ENCODE data around the gene PABPC1L. TPM values are rescaled to one million over a fixed set of nuclear protein-coding genes. Genes with fewer than 3 reads are reported as not detected.

PABPC1L gene
- total and polyA plus RNA-seq, 7 donors: 1.1 to 22.9 (median 4.4) TPM

DNA sequence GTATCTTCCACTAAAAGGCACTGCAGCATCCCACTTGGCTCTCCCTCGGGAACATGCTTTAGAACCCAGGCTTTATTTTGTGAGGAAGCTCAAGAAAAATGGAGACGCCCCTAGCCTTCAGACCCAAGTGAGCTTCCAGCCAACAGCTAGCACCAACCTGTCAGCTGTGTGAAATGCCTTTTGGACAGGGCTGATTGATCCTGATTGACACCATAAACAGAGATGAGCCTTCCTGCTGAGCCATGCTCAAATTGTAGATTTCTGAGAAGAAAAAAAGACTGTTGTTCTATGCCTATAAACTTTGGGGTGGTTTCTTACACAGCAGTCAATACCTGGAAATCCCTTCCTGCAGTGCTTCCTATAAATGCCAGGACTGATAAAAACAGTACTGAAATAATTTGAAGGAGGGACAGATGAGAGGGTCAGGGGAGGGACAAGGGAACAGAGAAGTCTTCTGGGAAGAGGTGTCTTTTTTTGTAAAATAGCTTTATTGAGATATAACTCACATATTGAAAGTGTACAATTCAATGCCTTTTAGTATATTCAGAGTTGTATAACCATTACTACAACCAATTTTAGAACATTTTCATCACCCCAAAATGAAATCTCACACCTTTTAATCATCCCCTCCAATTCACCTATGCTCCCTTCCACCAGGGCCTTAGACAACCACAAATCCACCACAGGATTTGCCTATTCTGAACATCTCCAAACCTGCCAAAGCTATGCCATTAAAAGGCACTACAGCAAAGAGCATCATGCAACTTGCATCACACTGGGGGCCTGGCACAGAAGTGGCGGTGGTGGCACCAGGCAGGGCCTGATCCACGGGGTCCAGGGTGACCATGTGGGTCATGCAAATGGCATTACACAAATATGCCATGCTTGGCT lies 53.7 kb downstream of the PABPC1L start:
- Histone ChIP-seq H3K4me3 (no peak overlapping the region), H3K9me3 (no peaks in the 10 kb centered on the region), H3K36me3 (no peaks in the 10 kb centered on the region), H3K4me1 (peaks cover 0 to 44% (median 35%) of the 10 kb centered on the region in 4 donors), H3K27me3 (no peaks in the 10 kb centered on the region), H3K27ac (no peak overlapping the region)
- intact Hi-C loops (cut with DNase I): loop anchor here (5.0 to 10.0 kb wide), 3 partner anchors 76 to 489 kb away; partner anchors contain the start of genes DBNDD2, TTPAL and YWHAB
- WGBS, 2 donors: 77 to 87% methylated on average over 4 of the region's 4 CpGs
- no peak for DNase-seq
- TF ChIP-seq, protein P1, sequence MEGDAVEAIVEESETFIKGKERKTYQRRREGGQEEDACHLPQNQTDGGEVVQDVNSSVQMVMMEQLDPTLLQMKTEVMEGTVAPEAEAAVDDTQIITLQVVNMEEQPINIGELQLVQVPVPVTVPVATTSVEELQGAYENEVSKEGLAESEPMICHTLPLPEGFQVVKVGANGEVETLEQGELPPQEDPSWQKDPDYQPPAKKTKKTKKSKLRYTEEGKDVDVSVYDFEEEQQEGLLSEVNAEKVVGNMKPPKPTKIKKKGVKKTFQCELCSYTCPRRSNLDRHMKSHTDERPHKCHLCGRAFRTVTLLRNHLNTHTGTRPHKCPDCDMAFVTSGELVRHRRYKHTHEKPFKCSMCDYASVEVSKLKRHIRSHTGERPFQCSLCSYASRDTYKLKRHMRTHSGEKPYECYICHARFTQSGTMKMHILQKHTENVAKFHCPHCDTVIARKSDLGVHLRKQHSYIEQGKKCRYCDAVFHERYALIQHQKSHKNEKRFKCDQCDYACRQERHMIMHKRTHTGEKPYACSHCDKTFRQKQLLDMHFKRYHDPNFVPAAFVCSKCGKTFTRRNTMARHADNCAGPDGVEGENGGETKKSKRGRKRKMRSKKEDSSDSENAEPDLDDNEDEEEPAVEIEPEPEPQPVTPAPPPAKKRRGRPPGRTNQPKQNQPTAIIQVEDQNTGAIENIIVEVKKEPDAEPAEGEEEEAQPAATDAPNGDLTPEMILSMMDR (IDR thresholded peaks at IDR 0.05): no peak
- TF ChIP-seq EP300 (IDR thresholded peaks at IDR 0.05): no peak

DNA sequence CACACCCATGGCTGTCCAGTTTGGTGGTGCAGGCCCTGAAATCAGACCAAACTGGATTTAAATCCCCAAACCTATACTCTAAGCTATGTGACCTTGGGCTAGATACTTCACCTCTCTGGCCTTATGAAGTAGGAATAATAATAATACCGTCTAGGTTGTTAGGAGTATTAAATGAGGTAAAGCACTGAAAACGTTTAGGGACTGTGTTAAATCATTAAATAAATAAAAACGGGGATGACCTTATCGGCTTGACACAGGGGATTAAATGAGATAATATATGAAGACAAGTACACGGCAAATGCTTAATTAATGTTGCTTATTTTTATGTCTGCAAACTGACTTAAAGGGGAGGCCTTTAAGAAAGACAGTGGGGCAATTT lies 55.8 kb downstream of the PABPC1L start:
- Histone ChIP-seq H3K27me3 (no peaks in the 10 kb centered on the region), H3K36me3 (no peaks in the 10 kb centered on the region), H3K9me3 (no peaks in the 10 kb centered on the region), H3K27ac (peak overlapping the region; percentile 83 to 85 (median 85)), H3K4me1 (peaks cover 0 to 44% (median 32%) of the 10 kb centered on the region in 4 donors), H3K4me3 (peak overlapping the region; percentile 59 to 82 (median 80))
- TF ChIP-seq EP300 (IDR thresholded peaks at IDR 0.05) (no peak), POLR2A (IDR thresholded peaks at IDR 0.05) (no peak), POLR2AphosphoS5 (IDR thresholded peaks at IDR 0.05) (no peak)
- TF ChIP-seq, protein P1 (IDR thresholded peaks at IDR 0.05): no peak
- 23 to 52% methylated on average over 5 of the region's 5 CpGs for WGBS, 2 donors
- DNase-seq: no peak
- intact Hi-C loops (cut with DNase I): loop anchor here (10.0 kb wide), 2 partner anchors 439 to 491 kb away; partner anchors contain the start of genes DBNDD2 and TTPAL

DNA sequence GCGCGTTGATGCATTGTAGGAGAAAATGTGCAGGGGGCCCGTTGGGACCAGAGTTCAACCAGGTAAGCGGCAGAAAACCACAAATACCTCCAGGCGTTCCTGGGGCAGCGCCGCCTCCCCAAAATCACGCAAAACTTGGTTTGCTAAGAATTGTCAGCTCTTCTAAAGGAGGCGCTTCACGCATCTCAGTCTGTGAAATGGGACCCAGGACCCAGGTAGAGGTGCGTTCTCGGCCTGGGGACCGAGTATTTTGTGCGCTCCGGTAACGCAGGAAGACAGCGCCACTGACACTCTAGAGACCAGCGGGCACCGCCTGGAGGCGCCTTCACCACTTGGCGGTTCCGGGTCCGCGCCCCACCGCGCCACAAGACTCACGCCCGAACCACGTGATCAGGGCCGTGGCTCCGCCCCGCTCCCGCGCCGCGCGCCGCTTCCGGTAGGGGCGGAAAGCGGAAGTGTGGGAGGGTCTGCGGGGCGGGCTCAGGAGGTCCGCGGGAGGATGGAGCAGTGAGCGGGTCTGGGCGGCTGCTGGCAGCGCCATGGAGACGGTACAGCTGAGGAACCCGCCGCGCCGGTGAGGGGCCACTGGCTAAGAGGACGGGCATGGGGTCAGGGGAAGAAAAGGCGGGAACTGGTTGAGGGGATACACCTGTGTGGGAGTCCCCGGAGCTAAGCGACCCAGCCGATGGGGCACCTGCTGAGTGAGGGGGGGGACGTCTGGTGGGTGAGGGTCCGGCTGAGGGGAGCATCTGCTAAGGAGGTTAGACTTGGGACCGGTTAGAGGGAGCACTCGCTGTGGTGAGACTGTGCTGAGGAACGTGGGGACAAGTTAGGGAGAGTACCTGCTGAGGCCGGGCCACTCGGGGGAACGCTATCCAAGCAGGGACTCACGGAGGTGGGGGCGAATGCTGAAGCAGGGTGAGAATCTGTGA lies 56.4 kb downstream of the PABPC1L start, which contains the start of gene STK4:
Gene STK4 (plus strand): TSS at position 483 of the 932 bp plus-strand sequence. CDS start 57 bp downstream, at position 540.
- Histone ChIP-seq H3K4me1 (peaks cover 0 to 40% (median 32%) of the 10 kb centered on the region in 4 donors), H3K27ac (peak within 1 kb of the TSS; percentile 83 to 85 (median 85)), H3K27me3 (no peaks in the 10 kb centered on the region), H3K4me3 (peak within 1 kb of the TSS; percentile 59 to 82 (median 80)), H3K9me3 (no peaks in the 10 kb centered on the region), H3K36me3 (no peaks in the 10 kb centered on the region)
- peak; percentile 95 for DNase-seq
- intact Hi-C loops (cut with DNase I): loop anchor here (10.0 kb wide), 2 partner anchors 439 to 491 kb away; partner anchors contain the start of genes DBNDD2 and TTPAL
- TF ChIP-seq POLR2A (IDR thresholded peaks at IDR 0.05) (peak; percentile 83 to 91), POLR2AphosphoS5 (IDR thresholded peaks at IDR 0.05) (peak; percentile 91 to 98 (median 96)), EP300 (IDR thresholded peaks at IDR 0.05) (peak in 1 of 4 donors; percentile 65)
- TF ChIP-seq, protein P1 (IDR thresholded peaks at IDR 0.05): peak; percentile 15 to 47 (median 42)
- WGBS, 2 donors: 1% methylated on average over 68 of the region's 68 CpGs

DNA sequence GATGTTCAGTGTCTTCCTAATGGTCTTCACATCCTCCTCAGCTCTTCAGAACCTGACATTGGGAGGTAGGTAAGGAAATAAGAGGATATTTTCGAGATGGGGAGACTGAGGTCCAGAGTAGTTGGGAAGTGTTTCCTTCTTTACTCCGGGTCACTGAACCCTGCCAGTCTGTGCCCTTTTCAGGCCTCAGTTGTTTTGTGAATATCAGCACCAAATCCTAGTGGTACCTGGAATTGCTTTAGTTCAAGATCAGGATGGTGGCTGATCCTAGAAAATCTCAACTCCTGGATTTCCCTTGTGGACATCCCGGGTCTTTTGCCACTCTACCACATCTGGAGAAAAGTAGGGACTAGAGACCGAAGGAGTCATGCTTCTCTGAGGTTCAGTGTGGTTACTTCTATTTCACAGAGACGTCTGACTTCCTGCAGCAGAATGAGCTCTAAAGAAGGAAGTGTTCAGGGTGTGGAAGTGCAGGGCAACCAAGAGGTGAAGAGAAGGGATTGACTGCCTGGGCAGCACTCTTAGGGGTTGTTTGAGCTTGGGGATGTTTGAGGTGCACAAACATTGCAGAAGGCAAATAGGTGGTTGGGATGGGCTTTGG lies 57.4 kb downstream of the PABPC1L start:
- WGBS, 2 donors: 6 to 19% methylated on average over 5 of the region's 5 CpGs
- Histone ChIP-seq H3K4me1 (peaks cover 0 to 40% (median 32%) of the 10 kb centered on the region in 4 donors), H3K27ac (peak overlapping the region; percentile 83 to 85 (median 85)), H3K27me3 (no peaks in the 10 kb centered on the region), H3K36me3 (peaks cover 0 to 4% (median 0%) of the 10 kb centered on the region in 4 donors), H3K9me3 (no peaks in the 10 kb centered on the region), H3K4me3 (peak overlapping the region; percentile 59 to 82 (median 80))
- TF ChIP-seq POLR2A (IDR thresholded peaks at IDR 0.05): peak in 1 of 2 donors; percentile 13
- TF ChIP-seq EP300 (IDR thresholded peaks at IDR 0.05): no peak
- peak in 1 of 4 donors; percentile 36 for TF ChIP-seq POLR2AphosphoS5 (IDR thresholded peaks at IDR 0.05)
- intact Hi-C loops (cut with DNase I): loop anchor here (10.0 kb wide), 2 partner anchors 437 to 493 kb away; partner anchors contain the start of genes DBNDD2 and TTPAL
- no peak for DNase-seq

All from sigmoid colon (tissue), 7 donors.